Caco-2 (cell line): ENCODE results near the gene SNIP1. TPM values are rescaled to one million over a fixed set of nuclear protein-coding genes. Genes with fewer than 3 reads are reported as not detected.

Source experiments
- BruUV-seq: library from RNA; stranded (reverse); fragments of 400-500 nt; replicated peaks from 2 replicates; lab custom pipeline; 2021; lab: Mats Ljungman, UMichigan
- CTCF ChIA-PET: fragments of 300-600 bp; sonication (Branson Sonifier 250); formaldehyde crosslinking; loops from one replicate; lab custom pipeline; 2022; ENCODE audit warnings: antibody characterized with exemption; lab: Charles Lee
- POLR2A ChIA-PET: fragments of 300-600 bp; sonication (Branson Sonifier 250); formaldehyde crosslinking; loops from one replicate; lab custom pipeline; 2022; ENCODE audit warnings: antibody characterized with exemption; lab: Charles Lee
- DNase-seq, 2 experiments: peaks; one replicate each; pipeline versions ENCODE4 v3.0.0 to v3.0.0-alpha.2; 2020 to 2022
- H3K27me3 ChIP-seq: replicated peaks from 2 replicates; pipeline ENCODE4 v1.6.0; 2011; ENCODE audit warnings: low read length; ENCODE audit not compliant: control insufficient read depth, insufficient read depth
- H3K36me3 ChIP-seq: 2 replicates; pipeline ENCODE4 v1.5.1; 2011; ENCODE audit warnings: low read length; ENCODE audit not compliant: control insufficient read depth, insufficient read depth
- H3K4me1 ChIP-seq: fragments of 250-450 bp; sonication (Bioruptor Pico); 2 replicates; pipeline ENCODE4 v1.5.1; 2020; ENCODE audit warnings: mild to moderate bottlenecking
- H3K4me3 ChIP-seq: 2 replicates; pipeline ENCODE4 v1.5.1; 2011; ENCODE audit warnings: low read depth, mild to moderate bottlenecking, control low read depth, low read length
- H3K9me3 ChIP-seq: fragments of 250-450 bp; sonication (Bioruptor Pico); 2 replicates; pipeline ENCODE4 v1.5.1; 2020; ENCODE audit warnings: mild to moderate bottlenecking, moderate library complexity
- H3K27ac Mint-ChIP-seq: one replicate; pipeline ENCODE4 v1.8.0; 2022; ENCODE audit warnings: mixed read lengths; ENCODE audit not compliant: unreplicated experiment
- H3K27me3 Mint-ChIP-seq: one replicate; pipeline ENCODE4 v1.8.0; 2022; ENCODE audit warnings: mixed read lengths; ENCODE audit not compliant: insufficient read depth, unreplicated experiment
- H3K36me3 Mint-ChIP-seq: one replicate; pipeline ENCODE4 v1.8.0; 2022; ENCODE audit warnings: mild to moderate bottlenecking, mixed read lengths; ENCODE audit not compliant: insufficient read depth, unreplicated experiment
- H3K4me1 Mint-ChIP-seq: one replicate; pipeline ENCODE4 v1.8.0; 2022; ENCODE audit warnings: low read depth, mixed read lengths; ENCODE audit not compliant: unreplicated experiment
- H3K4me3 Mint-ChIP-seq: one replicate; pipeline ENCODE4 v1.8.0; 2022; ENCODE audit warnings: mild to moderate bottlenecking, moderate library complexity, mixed read lengths; ENCODE audit not compliant: unreplicated experiment
- H3K9me3 Mint-ChIP-seq: one replicate; pipeline ENCODE4 v1.8.0; 2022; ENCODE audit warnings: mixed read lengths; ENCODE audit not compliant: unreplicated experiment
- CTCF ChIP-seq, 2 experiments: fragments of 200-600 bp in 1 of 2; IDR thresholded peaks; 1 replicate in 1 of 2; 2 replicates in 1 of 2; pipeline versions ENCODE4 v1.5.1 to v1.8.0; 2011 to 2022; ENCODE audit warnings: antibody characterized with exemption in 1 of 2, control low read depth in 1 of 2, inconsistent platforms in 1 of 2, low read depth in 1 of 2, low read length in 1 of 2, mild to moderate bottlenecking in 1 of 2, moderate library complexity in 1 of 2; ENCODE audit not compliant: insufficient read depth in 1 of 2, severe bottlenecking in 1 of 2, unreplicated experiment in 1 of 2
- intact Hi-C: fragments of 100-400 bp; cut with micrococcal nuclease; formaldehyde crosslinking; loops from one replicate; pipeline ENCODE4 v1.10.0; 2022; ENCODE audit not compliant: unreplicated experiment
- total RNA-seq: library from RNA; stranded (reverse); gene quantifications from 2 replicates; pipeline ENCODE4 v1.2.3, GENCODE V29; 2022

Gene SNIP1
- total RNA-seq, 1 experiment from 2014 or later = 13.7 TPM

GRCh38 chr1:37567023-37567422 lies 12.9 kb upstream of the SNIP1 start:
- Mint-ChIP-seq H3K36me3 (peaks cover 64% of the 10 kb centered on the region), H3K9me3 (no peaks in the 10 kb centered on the region), H3K27me3 (no peaks in the 10 kb centered on the region), H3K27ac (no peak overlapping the region), H3K4me3 (no peak overlapping the region), H3K4me1 (peaks cover 2% of the 10 kb centered on the region)
- no TSS peak for BruUV-seq
- no peak for DNase-seq
- Histone ChIP-seq H3K4me1 (peaks cover 5% of the 10 kb centered on the region), H3K27me3 (no peaks in the 10 kb centered on the region), H3K36me3 (no peaks in the 10 kb centered on the region), H3K4me3 (no peak overlapping the region), H3K9me3 (no peaks in the 10 kb centered on the region)
- TF ChIP-seq CTCF (IDR thresholded peaks at IDR 0.05; ENCODE audit: insufficient read depth in 1 of 2, low read depth in 1 of 2, low read length in 1 of 2, severe bottlenecking in 1 of 2, unreplicated experiment in 1 of 2) = no peak
- ChIA-PET CTCF (no interaction called here), POLR2A (no interaction called here)
- intact Hi-C loops = no loop called here

GRCh38 chr1:37564892-37565291 lies 10.8 kb upstream of the SNIP1 start:
- Mint-ChIP-seq H3K4me1 (peaks cover 11% of the 10 kb centered on the region), H3K9me3 (no peaks in the 10 kb centered on the region), H3K27ac (no peak overlapping the region), H3K27me3 (no peaks in the 10 kb centered on the region), H3K4me3 (no peak overlapping the region), H3K36me3 (peaks cover 53% of the 10 kb centered on the region)
- ChIA-PET CTCF (no interaction called here), POLR2A (interaction anchor here (0.6 kb wide), 1 partner anchor 15 kb away, joined by 11 read pairs; no protein-coding TSS in a partner anchor)
- TF ChIP-seq CTCF (IDR thresholded peaks at IDR 0.05; ENCODE audit: insufficient read depth in 1 of 2, low read depth in 1 of 2, low read length in 1 of 2, severe bottlenecking in 1 of 2, unreplicated experiment in 1 of 2) = no peak
- Histone ChIP-seq H3K27me3 (no peaks in the 10 kb centered on the region), H3K9me3 (no peaks in the 10 kb centered on the region), H3K4me1 (peaks cover 17% of the 10 kb centered on the region), H3K4me3 (no peak overlapping the region), H3K36me3 (no peaks in the 10 kb centered on the region)
- intact Hi-C loops = no loop called here
- no peak for DNase-seq
- BruUV-seq = no TSS peak

DNA sequence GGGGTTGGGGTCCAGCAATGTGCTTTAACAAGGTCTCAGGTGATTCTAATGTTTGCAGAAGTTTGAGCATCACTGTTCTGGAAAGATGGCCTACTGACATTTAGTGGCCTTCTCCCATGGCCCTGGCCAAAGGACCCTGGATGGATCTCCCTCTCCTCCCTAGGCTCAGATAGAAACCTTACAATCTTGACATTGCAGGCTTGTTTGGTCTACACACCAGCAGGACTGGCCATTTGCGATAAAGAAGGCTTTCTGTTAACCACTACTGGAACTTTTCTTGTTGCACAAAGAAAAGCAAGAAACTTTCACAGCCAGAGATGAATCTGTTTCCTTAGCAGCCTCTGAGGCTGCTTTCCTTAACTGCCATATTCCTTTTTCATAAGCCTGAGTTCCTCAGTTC lies 8.9 kb upstream of the SNIP1 start:
- POLR2A ChIA-PET = no interaction called here
- H3K27me3 Mint-ChIP-seq = no peaks in the 10 kb centered on the region
- Histone ChIP-seq H3K4me1 (peaks cover 17% of the 10 kb centered on the region), H3K9me3 (no peaks in the 10 kb centered on the region), H3K36me3 (no peaks in the 10 kb centered on the region), H3K4me3 (no peak overlapping the region), H3K27me3 (no peaks in the 10 kb centered on the region)
- no peak for DNase-seq
- TF ChIP-seq CTCF (IDR thresholded peaks at IDR 0.05; ENCODE audit: insufficient read depth in 1 of 2, low read depth in 1 of 2, low read length in 1 of 2, severe bottlenecking in 1 of 2, unreplicated experiment in 1 of 2) = no peak
- intact Hi-C loops = no loop called here
- H3K9me3 Mint-ChIP-seq = no peaks in the 10 kb centered on the region
- H3K4me1 Mint-ChIP-seq = peaks cover 11% of the 10 kb centered on the region
- no peak overlapping the region for H3K27ac Mint-ChIP-seq
- H3K4me3 Mint-ChIP-seq = no peak overlapping the region
- H3K36me3 Mint-ChIP-seq = peaks cover 34% of the 10 kb centered on the region
- no TSS peak for BruUV-seq
- CTCF ChIA-PET = no interaction called here
